ENCODE data around the gene GNB3. TPM values are rescaled to one million over a fixed set of nuclear protein-coding genes. Genes with fewer than 3 reads are reported as not detected.
"Not testable (repeated sequence)": the region's sequence is repeated elsewhere in the genome, so short reads cannot be mapped to it uniquely, and the experiment has no call there.

Gene GNB3
- total and polyA plus RNA-seq, 12 donors: 1.9 to 15.0 (median 7.5) TPM

DNA sequence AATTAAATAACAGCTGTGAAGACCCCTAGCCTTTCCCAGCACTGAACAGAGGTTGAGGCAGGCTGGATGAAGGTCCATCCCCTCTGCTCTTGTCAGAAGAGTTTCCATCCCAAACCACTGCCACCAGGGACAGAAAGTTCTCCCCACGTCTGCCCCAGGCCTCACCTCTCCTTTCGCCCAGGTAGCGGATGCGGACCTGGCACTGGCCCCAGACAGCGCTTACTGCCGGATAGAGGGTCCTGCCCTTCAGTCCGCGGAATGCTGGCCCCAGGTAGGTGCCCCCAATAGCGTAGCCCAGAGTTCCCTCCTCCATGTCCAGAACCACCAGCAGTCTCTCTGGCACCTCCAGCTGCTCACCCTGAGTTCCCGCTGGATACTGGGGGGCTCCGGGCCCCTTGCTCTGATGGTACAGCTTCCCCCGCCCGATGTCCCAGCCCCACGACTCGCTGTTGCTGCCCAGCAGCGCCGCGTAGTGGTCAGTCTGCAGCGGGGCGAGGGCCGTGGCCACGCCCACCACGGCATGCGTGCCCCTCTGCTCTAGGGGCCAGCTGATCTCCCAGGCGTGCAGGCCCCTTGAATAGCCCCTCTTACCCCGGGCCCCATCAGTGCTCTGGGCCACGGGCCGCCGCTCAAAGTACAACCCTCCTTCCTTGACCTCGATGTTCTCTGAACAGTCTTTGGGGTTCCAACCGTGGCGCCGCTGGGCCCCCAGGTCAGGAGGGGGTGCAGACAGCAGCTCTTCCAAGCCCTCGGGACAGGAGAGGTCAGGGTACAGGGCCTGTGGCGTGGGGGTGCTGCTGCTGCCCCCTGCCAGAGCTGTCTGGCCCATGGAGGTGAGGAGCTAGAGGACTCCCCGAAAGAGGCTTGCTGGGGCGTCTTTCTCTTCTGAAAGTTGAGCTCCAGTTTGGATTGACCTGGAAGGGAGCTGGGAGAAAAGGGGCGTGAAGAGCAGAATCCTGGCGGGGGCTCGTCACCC is 31.6 kb downstream of the GNB3 start:
- H3K27me3 ChIP-seq: no peaks in the 10 kb centered on the region
- peaks cover 26 to 61% (median 50%) of the 10 kb centered on the region in 9 donors for H3K4me1 ChIP-seq
- H3K27ac ChIP-seq: peak overlapping the region; percentile 50 to 91 (median 89)
- 1% methylated on average over 39 to 40 of the region's 40 CpGs for WGBS, 2 donors
- no peaks in the 10 kb centered on the region for H3K9me3 ChIP-seq
- DNase-seq (peak; percentile 83 to 90), ATAC-seq (peak; percentile 58 to 88 (median 79))
- TF ChIP-seq, protein P1, sequence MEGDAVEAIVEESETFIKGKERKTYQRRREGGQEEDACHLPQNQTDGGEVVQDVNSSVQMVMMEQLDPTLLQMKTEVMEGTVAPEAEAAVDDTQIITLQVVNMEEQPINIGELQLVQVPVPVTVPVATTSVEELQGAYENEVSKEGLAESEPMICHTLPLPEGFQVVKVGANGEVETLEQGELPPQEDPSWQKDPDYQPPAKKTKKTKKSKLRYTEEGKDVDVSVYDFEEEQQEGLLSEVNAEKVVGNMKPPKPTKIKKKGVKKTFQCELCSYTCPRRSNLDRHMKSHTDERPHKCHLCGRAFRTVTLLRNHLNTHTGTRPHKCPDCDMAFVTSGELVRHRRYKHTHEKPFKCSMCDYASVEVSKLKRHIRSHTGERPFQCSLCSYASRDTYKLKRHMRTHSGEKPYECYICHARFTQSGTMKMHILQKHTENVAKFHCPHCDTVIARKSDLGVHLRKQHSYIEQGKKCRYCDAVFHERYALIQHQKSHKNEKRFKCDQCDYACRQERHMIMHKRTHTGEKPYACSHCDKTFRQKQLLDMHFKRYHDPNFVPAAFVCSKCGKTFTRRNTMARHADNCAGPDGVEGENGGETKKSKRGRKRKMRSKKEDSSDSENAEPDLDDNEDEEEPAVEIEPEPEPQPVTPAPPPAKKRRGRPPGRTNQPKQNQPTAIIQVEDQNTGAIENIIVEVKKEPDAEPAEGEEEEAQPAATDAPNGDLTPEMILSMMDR (IDR thresholded peaks at IDR 0.05): peak; percentile 95 to 99 (median 98)
- intact Hi-C loops (cut with DNase I): loop anchor here in 3 of 10 donors (2.0 to 5.0 kb wide), 3 partner anchors 18 to 95 kb away; partner anchors contain the start of gene ATN1 (in 1 of the 3)
- peak overlapping the region; percentile 66 to 95 (median 80) for H3K4me3 ChIP-seq
- peaks cover 0 to 51% (median 18%) of the 10 kb centered on the region in 9 donors for H3K36me3 ChIP-seq

DNA sequence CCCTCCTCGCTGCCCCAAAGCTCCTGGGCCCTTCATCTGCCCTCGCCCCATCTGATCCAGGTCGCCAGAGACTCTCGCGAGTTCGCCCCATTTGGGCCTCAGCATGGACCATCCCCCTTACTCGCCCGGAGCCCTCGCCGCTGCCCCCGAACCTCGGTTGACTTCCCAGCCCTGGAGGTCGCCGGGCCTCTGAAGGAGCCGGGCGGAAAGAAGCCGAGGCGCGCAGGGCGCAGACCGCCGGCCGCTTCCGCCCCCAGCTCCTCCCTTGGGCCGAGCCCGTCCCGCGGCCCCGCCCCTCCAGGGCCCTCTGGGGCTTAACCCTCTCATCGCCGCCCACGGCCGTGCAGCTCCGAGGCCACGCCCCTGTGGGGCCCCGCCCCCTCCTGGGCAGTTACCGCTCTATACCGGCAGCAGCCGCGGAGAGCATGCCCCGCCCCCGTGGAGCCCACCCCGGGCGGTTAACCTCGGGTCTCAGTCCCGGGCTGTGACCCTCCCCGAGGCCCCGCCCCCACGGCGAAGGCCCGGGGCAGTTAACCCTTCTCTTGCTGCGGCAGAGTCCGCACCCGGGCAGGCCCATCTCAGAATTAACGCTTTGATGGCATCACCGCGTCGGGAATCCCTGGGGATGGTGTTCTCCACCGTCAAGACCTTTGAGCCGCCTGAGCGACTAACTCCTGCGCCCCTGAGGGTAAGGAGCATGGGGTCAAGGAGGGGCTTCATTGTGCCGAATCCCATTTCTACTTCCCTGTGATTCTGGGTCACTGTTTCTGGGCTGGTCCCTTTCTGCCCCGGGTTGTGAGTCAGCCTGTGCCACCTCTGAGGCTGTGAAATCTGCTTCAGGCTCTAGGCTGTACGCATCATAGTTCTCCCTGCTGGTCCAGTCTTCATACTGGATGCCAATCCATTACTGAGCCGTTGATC is 32.6 kb downstream of the GNB3 start, which contains the start of gene SPSB2:
TSS of gene SPSB2 (minus strand) at position 210 of the 921 bp plus-strand sequence. CDS start 402 bp downstream, outside the sequence.
- Histone ChIP-seq H3K9me3 (no peaks in the 10 kb centered on the region), H3K27ac (peak within 1 kb of the TSS; percentile 50 to 91 (median 89)), H3K4me3 (peak within 1 kb of the TSS; percentile 66 to 95 (median 80)), H3K27me3 (no peaks in the 10 kb centered on the region), H3K4me1 (peaks cover 24 to 58% (median 45%) of the 10 kb centered on the region in 9 donors), H3K36me3 (peaks cover 0 to 61% (median 18%) of the 10 kb centered on the region in 9 donors)
- intact Hi-C loops (cut with DNase I): loop anchor here in 3 of 10 donors (2.0 to 5.0 kb wide), 3 partner anchors 17 to 94 kb away; partner anchors contain the start of gene ATN1 (in 1 of the 3)
- 1% methylated on average over 58 to 66 of the region's 66 CpGs for WGBS, 2 donors
- TF ChIP-seq, protein P1 (IDR thresholded peaks at IDR 0.05): peak in 2 of 9 donors; percentile 9 to 21
- DNase-seq (peak; percentile 97 to 99), ATAC-seq (peak; percentile 90 to 97 (median 94))

GRCh38 chr12:6874015-6874368 is 33.3 kb downstream of the GNB3 start:
- H3K9me3 ChIP-seq, H3K27me3 ChIP-seq, DNase-seq, ATAC-seq: not testable (repeated sequence)
- WGBS, 2 donors: 56 to 71% methylated on average over 9 of the region's 9 CpGs
- intact Hi-C loops (cut with DNase I): loop anchor here in 2 of 10 donors (5.0 kb wide), 2 partner anchors 53 to 93 kb away; partner anchors contain the start of gene ATN1 (in 1 of the 2)
- H3K4me3 ChIP-seq: peak overlapping the region in 9 of 10 donors; percentile 66 to 95 (median 80)
- peaks cover 0 to 59% (median 18%) of the 10 kb centered on the region in 9 donors for H3K36me3 ChIP-seq
- peaks cover 18 to 52% (median 38%) of the 10 kb centered on the region in 9 donors for H3K4me1 ChIP-seq
- peak overlapping the region in 9 of 10 donors; percentile 50 to 91 (median 89) for H3K27ac ChIP-seq

- H3K27ac ChIP-seq; DNase-seq; H3K4me1 ChIP-seq; H3K4me3 ChIP-seq; ATAC-seq; H3K27me3 ChIP-seq; intact Hi-C loops (cut with DNase I); H3K9me3 ChIP-seq: not testable (repeated sequence)
- 91 to 95% methylated on average over 11 of the region's 11 CpGs for WGBS, 2 donors
- H3K36me3 ChIP-seq: peaks cover 0 to 52% (median 0%) of the 10 kb centered on the region in 9 donors
Measured at GRCh38 chr12:6879824-6880223, 39.1 kb downstream of the GNB3 start.

Measured in heart right ventricle (tissue), 16 donors.